ENCODE measurements around the gene MRTFA.

MRTFA gene

DNA sequence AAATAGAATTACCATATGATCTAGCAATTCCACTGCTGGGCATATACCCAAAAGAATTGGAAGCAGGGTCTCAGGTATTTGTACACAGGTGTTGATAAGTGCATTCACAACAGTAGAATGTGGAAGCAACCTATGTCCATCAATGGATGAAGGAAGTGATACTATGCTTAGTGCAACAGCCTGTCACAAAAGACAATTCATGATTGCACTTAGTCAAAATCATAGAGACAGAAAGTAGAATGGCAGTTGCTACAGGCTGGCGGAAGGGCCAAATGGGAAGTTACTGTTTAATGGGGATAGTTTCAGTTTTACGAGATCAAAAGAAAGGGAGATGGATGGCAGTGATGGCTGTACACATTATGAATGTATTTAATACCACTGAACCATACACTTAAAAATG lies 224.1 kb downstream of the MRTFA start:
- TF ChIP-seq, protein P1, sequence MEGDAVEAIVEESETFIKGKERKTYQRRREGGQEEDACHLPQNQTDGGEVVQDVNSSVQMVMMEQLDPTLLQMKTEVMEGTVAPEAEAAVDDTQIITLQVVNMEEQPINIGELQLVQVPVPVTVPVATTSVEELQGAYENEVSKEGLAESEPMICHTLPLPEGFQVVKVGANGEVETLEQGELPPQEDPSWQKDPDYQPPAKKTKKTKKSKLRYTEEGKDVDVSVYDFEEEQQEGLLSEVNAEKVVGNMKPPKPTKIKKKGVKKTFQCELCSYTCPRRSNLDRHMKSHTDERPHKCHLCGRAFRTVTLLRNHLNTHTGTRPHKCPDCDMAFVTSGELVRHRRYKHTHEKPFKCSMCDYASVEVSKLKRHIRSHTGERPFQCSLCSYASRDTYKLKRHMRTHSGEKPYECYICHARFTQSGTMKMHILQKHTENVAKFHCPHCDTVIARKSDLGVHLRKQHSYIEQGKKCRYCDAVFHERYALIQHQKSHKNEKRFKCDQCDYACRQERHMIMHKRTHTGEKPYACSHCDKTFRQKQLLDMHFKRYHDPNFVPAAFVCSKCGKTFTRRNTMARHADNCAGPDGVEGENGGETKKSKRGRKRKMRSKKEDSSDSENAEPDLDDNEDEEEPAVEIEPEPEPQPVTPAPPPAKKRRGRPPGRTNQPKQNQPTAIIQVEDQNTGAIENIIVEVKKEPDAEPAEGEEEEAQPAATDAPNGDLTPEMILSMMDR (IDR thresholded peaks at IDR 0.05; ENCODE audit: low read depth, low read length, missing control alignments): no peak
- no peak overlapping the region for H3K4me3 ChIP-seq (ENCODE audit: low read depth, low read length)
- peak; percentile 55 for DNase-seq (ENCODE audit: low read depth)

DNA sequence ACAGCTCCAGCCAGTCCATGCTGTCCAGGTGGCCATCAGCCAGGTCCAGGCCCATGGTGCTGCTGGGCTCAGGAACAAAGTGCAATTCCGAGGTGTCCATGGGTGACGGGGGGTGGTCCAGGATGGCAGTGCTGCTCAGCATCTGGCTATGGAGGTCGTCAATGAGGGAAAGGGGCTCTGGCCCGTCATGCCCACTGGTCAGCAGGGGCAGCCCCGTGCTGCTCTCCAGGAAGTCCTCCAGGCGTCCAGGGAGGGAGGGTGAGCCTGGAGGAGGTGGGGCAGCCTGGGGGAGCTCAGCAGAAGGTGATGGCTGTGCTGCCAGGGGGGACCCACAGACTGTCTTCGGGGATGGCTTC lies 225.0 kb downstream of the MRTFA start:
- no peak overlapping the region for H3K4me3 ChIP-seq (ENCODE audit: low read depth, low read length)
- no peak for DNase-seq (ENCODE audit: low read depth)
- TF ChIP-seq, protein P1 (IDR thresholded peaks at IDR 0.05; ENCODE audit: low read depth, low read length, missing control alignments): no peak

DNA sequence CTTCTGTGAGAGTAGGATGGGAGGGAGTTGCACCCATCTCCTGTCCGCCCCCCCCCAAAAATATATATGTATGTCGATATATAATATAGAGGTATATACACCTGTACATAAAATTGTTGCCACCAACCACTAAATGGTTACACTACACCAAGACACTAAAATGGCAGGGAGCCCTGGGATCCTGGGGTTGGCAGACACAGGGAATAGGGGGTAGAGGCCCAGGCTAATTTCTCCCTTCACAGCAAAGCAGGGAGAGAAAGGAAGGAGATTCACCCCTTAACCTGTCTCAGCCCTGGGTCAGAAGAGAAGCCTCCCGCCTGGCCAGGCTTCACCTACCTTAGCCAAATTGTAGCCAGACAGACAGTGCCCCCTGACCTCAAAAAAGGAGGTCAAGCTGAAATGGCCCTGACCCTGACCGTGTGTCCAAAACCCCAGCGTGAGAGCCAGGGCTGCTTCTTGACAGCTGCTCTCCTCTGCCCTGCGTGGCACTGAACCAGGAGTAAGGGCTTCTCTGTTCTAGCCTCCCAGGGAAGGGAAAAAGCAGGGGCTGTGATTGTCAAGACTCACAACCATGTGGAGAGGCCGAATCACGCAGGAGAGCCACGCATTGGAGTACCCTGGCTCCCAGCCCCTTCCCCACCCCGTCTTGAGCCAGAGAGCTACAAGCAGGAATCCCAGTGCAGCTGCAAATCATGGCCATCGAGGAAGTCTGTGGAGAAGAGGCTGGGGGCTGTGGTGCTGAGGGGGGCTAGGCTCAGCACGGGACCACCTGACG lies 225.6 kb downstream of the MRTFA start:
- H3K4me3 ChIP-seq (ENCODE audit: low read depth, low read length): no peak overlapping the region
- TF ChIP-seq, protein P1 (IDR thresholded peaks at IDR 0.05; ENCODE audit: low read depth, low read length, missing control alignments): no peak
- no peak for DNase-seq (ENCODE audit: low read depth)

DNA sequence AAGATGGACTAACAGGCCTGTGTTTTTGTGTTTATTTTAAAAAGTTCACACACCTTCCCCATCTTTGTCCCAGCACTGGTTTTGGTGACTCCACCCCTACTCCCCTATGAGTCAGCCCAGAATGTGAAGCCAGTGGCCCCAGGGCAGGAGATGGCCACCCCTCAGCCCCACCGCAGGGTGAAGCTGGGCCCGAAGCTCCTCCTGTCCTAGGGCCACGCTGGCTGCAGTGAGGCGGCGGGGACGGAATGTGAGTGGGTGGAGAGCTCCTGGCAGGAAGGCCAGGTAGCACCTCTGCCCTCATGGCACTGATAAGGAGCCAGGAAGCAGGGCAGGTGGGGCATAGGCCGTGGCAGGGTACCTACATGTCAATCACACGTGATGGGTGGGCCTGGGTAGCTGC lies 226.2 kb downstream of the MRTFA start:
- TF ChIP-seq, protein P1 (IDR thresholded peaks at IDR 0.05; ENCODE audit: low read depth, low read length, missing control alignments): no peak
- H3K4me3 ChIP-seq (ENCODE audit: low read depth, low read length): no peak overlapping the region
- DNase-seq (ENCODE audit: low read depth): no peak

DNA sequence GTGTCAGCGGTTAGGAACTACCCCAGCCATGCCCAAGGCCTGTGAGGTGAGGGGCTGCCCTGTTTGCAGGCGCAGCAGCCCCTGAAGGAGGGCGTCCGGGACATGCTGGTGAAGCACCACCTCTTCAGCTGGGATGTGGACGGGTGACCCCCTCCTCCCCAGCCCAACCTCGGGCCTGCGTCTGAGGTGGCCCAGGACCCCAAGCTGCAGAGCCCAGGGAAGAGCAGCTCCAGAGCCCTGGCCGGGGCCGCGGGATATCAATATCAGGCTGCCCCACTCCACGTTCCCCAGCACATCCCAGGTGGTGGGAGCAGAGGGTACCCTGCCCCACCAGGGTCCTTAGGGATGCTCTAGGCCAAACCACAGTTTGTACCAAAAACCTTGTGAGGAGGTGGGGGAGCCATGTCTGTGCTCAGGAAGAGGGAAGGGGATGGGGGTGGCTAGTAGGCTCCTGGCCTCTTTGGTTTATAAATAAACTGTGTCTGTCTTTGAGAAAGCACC lies 226.9 kb downstream of the MRTFA start:
- DNase-seq (ENCODE audit: low read depth): no peak
- no peak overlapping the region for H3K4me3 ChIP-seq (ENCODE audit: low read depth, low read length)
- TF ChIP-seq, protein P1 (IDR thresholded peaks at IDR 0.05; ENCODE audit: low read depth, low read length, missing control alignments): no peak

DNA sequence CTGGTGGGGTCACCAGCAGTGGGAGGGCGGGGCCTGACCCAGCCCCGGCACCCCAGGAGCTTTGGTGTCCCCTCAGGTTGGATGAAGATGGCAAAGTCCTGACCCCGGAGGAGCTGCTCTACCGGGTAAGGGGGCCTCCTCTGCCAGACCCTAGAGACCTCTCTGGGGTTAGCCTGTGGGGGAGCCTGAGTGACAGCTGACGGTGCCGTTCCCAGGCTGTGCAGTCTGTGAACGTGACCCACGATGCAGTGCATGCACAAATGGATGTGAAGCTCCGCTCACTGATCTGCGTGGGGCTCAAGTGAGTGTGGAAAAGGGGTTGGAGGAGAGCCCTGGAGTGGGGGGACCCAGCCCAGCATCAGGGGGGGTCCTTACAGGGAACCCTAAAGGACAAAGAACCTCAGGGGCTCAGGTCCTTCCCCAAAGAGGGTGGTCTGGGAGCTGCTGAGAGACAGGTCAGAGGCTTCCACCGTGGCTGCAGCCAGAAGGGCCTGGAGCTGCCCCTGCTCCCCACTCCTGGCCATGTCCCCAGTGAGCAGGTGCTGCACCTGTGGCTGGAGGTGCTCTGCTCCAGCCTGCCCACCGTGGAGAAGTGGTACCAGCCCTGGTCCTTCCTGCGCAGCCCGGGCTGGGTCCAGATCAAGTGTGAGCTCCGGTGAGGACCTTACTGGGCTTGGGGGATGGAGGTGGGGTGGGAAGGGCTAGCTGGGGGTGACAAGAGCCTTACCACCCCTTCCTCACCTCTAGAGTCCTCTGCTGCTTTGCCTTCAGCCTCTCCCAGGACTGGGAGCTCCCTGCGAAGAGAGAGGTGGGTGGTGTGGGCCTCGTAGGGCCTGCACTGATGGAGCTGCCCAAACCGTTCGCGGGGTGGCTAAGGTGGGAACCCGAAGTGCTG lies 227.6 kb downstream of the MRTFA start:
- TF ChIP-seq, protein P1 (IDR thresholded peaks at IDR 0.05; ENCODE audit: low read depth, low read length, missing control alignments): no peak
- no peak overlapping the region for H3K4me3 ChIP-seq (ENCODE audit: low read depth, low read length)
- DNase-seq (ENCODE audit: low read depth): no peak

Measured in GM12864 (cell line).